SK-N-SH treated with all-trans-retinoic acid at 6 μM for 48 hours (cell line): ENCODE data around the gene PABPN1L.

Source experiments
- ARNTL ChIP-seq: fragments of 450-650 bp; formaldehyde crosslinking; IDR thresholded peaks from 2 replicates; pipeline ENCODE4 v1.5.0; 2020; ENCODE audit warnings: low read depth, mild to moderate bottlenecking, moderate library complexity, borderline replicate concordance
- CREB5 ChIP-seq: fragments of 250-450 bp; sonication (Bioruptor Pico); IDR thresholded peaks from 2 replicates; pipeline ENCODE4 v1.5.1; 2020; ENCODE audit warnings: low read depth, mild to moderate bottlenecking, moderate library complexity
- CSDC2 ChIP-seq: fragments of 250-450 bp; sonication (Bioruptor Pico); IDR thresholded peaks from 2 replicates; pipeline ENCODE4 v1.5.0; 2020; ENCODE audit warnings: mild to moderate bottlenecking, moderate library complexity
- CSRNP3 ChIP-seq: fragments of 250-450 bp; sonication (Bioruptor Pico); IDR thresholded peaks from 2 replicates; pipeline ENCODE4 v1.5.1; 2021; ENCODE audit warnings: mild to moderate bottlenecking, moderate library complexity
- ESRRG ChIP-seq: fragments of 250-450 bp; sonication (Bioruptor Pico); IDR thresholded peaks from 2 replicates; pipeline ENCODE4 v1.6.1; 2021; ENCODE audit warnings: mild to moderate bottlenecking
- OSR1 ChIP-seq: fragments of 250-450 bp; sonication (Bioruptor Pico); IDR thresholded peaks from 2 replicates; pipeline ENCODE4 v1.8.0; 2022; ENCODE audit warnings: moderate library complexity, mild to moderate bottlenecking, inconsistent platforms
- PATZ1 ChIP-seq: fragments of 250-450 bp; sonication (Bioruptor Pico); IDR thresholded peaks from 2 replicates; pipeline ENCODE4 v1.8.0; 2020; ENCODE audit warnings: mild to moderate bottlenecking, moderate library complexity, borderline replicate concordance
- RARB ChIP-seq: fragments of 250-450 bp; sonication (Bioruptor Pico); IDR thresholded peaks from 2 replicates; pipeline ENCODE4 v1.8.0; 2021; ENCODE audit warnings: mild to moderate bottlenecking, moderate library complexity
- ZFP3 ChIP-seq: fragments of 250-450 bp; sonication (Bioruptor Pico); IDR thresholded peaks from 2 replicates; pipeline ENCODE4 v1.5.0; 2020; ENCODE audit warnings: mild to moderate bottlenecking, moderate library complexity
- ZFP30 ChIP-seq: fragments of 450-650 bp; formaldehyde crosslinking; IDR thresholded peaks from 2 replicates; pipeline ENCODE4 v1.5.0; 2022; ENCODE audit warnings: mild to moderate bottlenecking, moderate library complexity
- ZNF70 ChIP-seq: fragments of 450-650 bp; formaldehyde crosslinking; IDR thresholded peaks from 2 replicates; pipeline ENCODE4 v1.5.0; 2020; ENCODE audit warnings: mild to moderate bottlenecking, moderate library complexity

GRCh38 chr16:88904676-88905365 is 38.4 kb upstream of the PABPN1L start:
- TF ChIP-seq RARB (CRISPR knock-in tag) (no peak), CSDC2 (CRISPR knock-in tag) (no peak), ESRRG (no peak), CREB5 (no peak), ZFP30 (CRISPR knock-in tag) (no peak), CSRNP3 (CRISPR knock-in tag) (no peak), ARNTL (CRISPR knock-in tag) (no peak), OSR1 (CRISPR knock-in tag) (no peak), ZFP3 (no peak), PATZ1 (no peak), ZNF70 (CRISPR knock-in tag) (no peak)
